Uterine smooth muscle cell (primary cell): ENCODE data around the gene OR5AK2. TPM values are rescaled to one million over a fixed set of nuclear protein-coding genes. Genes with fewer than 3 reads are reported as not detected.

ENCODE experiments used
- total RNA-seq: library from RNA; depleted of rRNA; stranded (reverse); fragments of >200 nt; gene quantifications from 2 replicates; pipeline ENCODE4 v1.2.3, GENCODE V29; 2014

The OR5AK2 gene
- total RNA-seq = not detected in 2 replicates

DNA sequence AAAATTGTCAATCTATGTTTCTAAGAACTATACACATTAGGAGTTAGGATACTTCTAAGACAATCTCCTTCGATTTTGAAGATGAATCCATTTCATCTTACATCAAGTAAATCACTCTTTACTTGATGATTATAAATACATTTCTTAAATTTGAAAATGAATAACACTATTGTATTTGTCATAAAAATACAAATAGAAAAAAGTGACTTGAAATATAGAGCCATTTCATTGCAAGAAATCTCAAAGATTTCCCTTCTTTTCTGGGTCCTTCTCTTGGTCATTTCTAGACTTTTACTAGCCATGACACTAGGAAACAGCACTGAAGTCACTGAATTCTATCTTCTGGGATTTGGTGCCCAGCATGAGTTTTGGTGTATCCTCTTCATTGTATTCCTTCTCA lies at the start of gene OR5AK2:
Gene OR5AK2 (plus strand): TSS at position 301 of the 400 bp plus-strand sequence. CDS start 0 bp downstream, at position 301.

Other genes with a start within 250 kb of the OR5AK2 start
- not detected in 2 replicates for gene OR9G4, start 240.2 kb upstream of the OR5AK2 start, total RNA-seq
- not detected in 2 replicates for gene LRRC55, start 193.0 kb downstream of the OR5AK2 start, total RNA-seq
- not detected in 2 replicates for gene APLNR, start 248.3 kb downstream of the OR5AK2 start, total RNA-seq